GM23338 (cell line): ENCODE results near the gene SMTN. TPM values are rescaled to one million over a fixed set of nuclear protein-coding genes. Genes with fewer than 3 reads are reported as not detected.
A peak's percentile ranks its signal among the peaks of the same experiment; 100 is the strongest.

Experiments used
- ATAC-seq: fragments of 200-7000 bp; cut with Tn5 transposase; 3 replicates; pipeline ENCODE4 v1.9.1; 2020
- DNase-seq: peaks from one replicate; pipeline ENCODE4 v3.0.0-alpha.2; 2015; ENCODE audit warnings: low spot score
- H2AFZ ChIP-seq: fragments of 200-600 bp; sonication (generic); 2 replicates; pipeline ENCODE4 v1.8.0; 2016; ENCODE audit warnings: antibody characterized with exemption, mild to moderate bottlenecking, moderate library complexity
- H3F3A ChIP-seq: fragments of 200-600 bp; sonication (generic); replicated peaks from 2 replicates; pipeline ENCODE4 v1.8.0; 2017; ENCODE audit warnings: antibody characterized with exemption, mixed run types, low read depth
- H3K27ac ChIP-seq: fragments of 200-600 bp; sonication (generic); 2 replicates; pipeline ENCODE4 v1.6.1; 2016; ENCODE audit warnings: low read depth
- H3K27me3 ChIP-seq: fragments of 200-600 bp; sonication (generic); 2 replicates; pipeline ENCODE4 v1.8.0; 2016; ENCODE audit warnings: mild to moderate bottlenecking, mixed run types, moderate library complexity; ENCODE audit not compliant: insufficient read depth
- H3K36me3 ChIP-seq: fragments of 200-600 bp; sonication (generic); 2 replicates; pipeline ENCODE4 v1.8.0; 2016; ENCODE audit warnings: mild to moderate bottlenecking; ENCODE audit not compliant: insufficient read depth
- H3K4me1 ChIP-seq: fragments of 200-600 bp; sonication (generic); 2 replicates; pipeline ENCODE4 v1.8.0; 2016; ENCODE audit warnings: mild to moderate bottlenecking, moderate library complexity; ENCODE audit not compliant: insufficient read depth
- H3K4me2 ChIP-seq: fragments of 200-600 bp; sonication (generic); 2 replicates; pipeline ENCODE4 v1.7.1; 2017; ENCODE audit warnings: mixed run types
- H3K4me3 ChIP-seq: fragments of 200-600 bp; sonication (generic); 2 replicates; pipeline ENCODE4 v1.6.1; 2016; ENCODE audit warnings: mixed run types
- H3K79me2 ChIP-seq: fragments of 200-600 bp; sonication (generic); replicated peaks from 2 replicates; pipeline ENCODE4 v1.8.0; 2017; ENCODE audit warnings: mild to moderate bottlenecking; ENCODE audit not compliant: insufficient read depth
- H3K9me2 ChIP-seq: fragments of 200-600 bp; sonication (generic); 2 replicates; pipeline ENCODE4 v1.8.0; 2017; ENCODE audit not compliant: insufficient read depth
- H4K20me1 ChIP-seq: fragments of 200-600 bp; sonication (generic); replicated peaks from 2 replicates; pipeline ENCODE4 v1.8.0; 2017; ENCODE audit warnings: mild to moderate bottlenecking; ENCODE audit not compliant: insufficient read depth
- H3K27ac Mint-ChIP-seq: 2 replicates; pipeline ENCODE4 v1.8.0; 2020; ENCODE audit warnings: inconsistent platforms, mild to moderate bottlenecking, moderate library complexity, mixed read lengths
- H3K27me3 Mint-ChIP-seq: 3 replicates; pipeline ENCODE4 v1.8.0; 2022; ENCODE audit warnings: low read depth, mild to moderate bottlenecking, moderate library complexity, mixed read lengths, inconsistent platforms; ENCODE audit not compliant: insufficient read depth, poor library complexity
- H3K36me3 Mint-ChIP-seq: 3 replicates; pipeline ENCODE4 v1.8.0; 2021; ENCODE audit warnings: low read depth, mild to moderate bottlenecking, inconsistent platforms, moderate library complexity, mixed read lengths
- H3K4me1 Mint-ChIP-seq: 3 replicates; pipeline ENCODE4 v1.8.0; 2020; ENCODE audit warnings: mild to moderate bottlenecking, inconsistent platforms, mixed read lengths
- H3K4me3 Mint-ChIP-seq: 3 replicates; pipeline ENCODE4 v1.8.0; 2021; ENCODE audit warnings: moderate library complexity, mild to moderate bottlenecking, inconsistent platforms, mixed read lengths
- H3K9me3 Mint-ChIP-seq: 3 replicates; pipeline ENCODE4 v1.8.0; 2020; ENCODE audit warnings: moderate library complexity, mild to moderate bottlenecking, inconsistent platforms, mixed read lengths
- CREB1 ChIP-seq: fragments of 250-450 bp; sonication (Bioruptor Pico); IDR thresholded peaks from 2 replicates; pipeline ENCODE4 v1.5.0; 2020; ENCODE audit warnings: low read depth, mild to moderate bottlenecking, moderate library complexity
- EZH2 ChIP-seq: fragments of 200-600 bp; sonication (generic); IDR thresholded peaks from one replicate; pipeline ENCODE4 v1.8.0; 2017; ENCODE audit warnings: antibody characterized with exemption, mild to moderate bottlenecking, low read depth; ENCODE audit not compliant: unreplicated experiment
- EZH2phosphoT487 ChIP-seq: fragments of 200-600 bp; sonication (generic); IDR thresholded peaks from one replicate; pipeline ENCODE4 v1.8.1; 2018; ENCODE audit warnings: antibody characterized with exemption; ENCODE audit not compliant: unreplicated experiment
- NANOG ChIP-seq: IDR thresholded peaks from 2 replicates; pipeline ENCODE4 v1.6.1; 2016; ENCODE audit warnings: antibody characterized with exemption, borderline replicate concordance
- POLR2AphosphoS5 ChIP-seq: IDR thresholded peaks from 2 replicates; pipeline ENCODE4 v1.6.1; 2016; ENCODE audit warnings: antibody characterized with exemption, low read depth
- REST ChIP-seq: IDR thresholded peaks from one replicate; pipeline ENCODE4 v1.6.1; 2018; ENCODE audit warnings: antibody characterized with exemption; ENCODE audit not compliant: unreplicated experiment
- STAT1 ChIP-seq: IDR thresholded peaks from one replicate; pipeline ENCODE4 v1.6.1; 2016; ENCODE audit warnings: antibody characterized with exemption; ENCODE audit not compliant: unreplicated experiment
- ZNF114 ChIP-seq: fragments of 250-450 bp; sonication (Bioruptor Pico); IDR thresholded peaks from 2 replicates; pipeline ENCODE4 v1.5.0; 2020; ENCODE audit warnings: mild to moderate bottlenecking, moderate library complexity
- ZNF331 ChIP-seq: fragments of 250-450 bp; sonication (Bioruptor Pico); IDR thresholded peaks from 2 replicates; pipeline ENCODE4 v1.5.0; 2020; ENCODE audit warnings: low read depth, mild to moderate bottlenecking, moderate library complexity
- polyA plus RNA-seq: library from polyadenylated mRNA; unstranded; fragments of >200 nt; fragmentation: Nextera tagmentation; extraction: Ambion mirVana; gene quantifications from 2 replicates; pipeline ENCODE4 v1.2.1, GENCODE V29; 2016
- total RNA-seq: library from RNA; depleted of rRNA; stranded (reverse); fragments of >200 nt; shearing (Covaris generic); gene quantifications from 2 replicates; pipeline ENCODE4 v1.2.3, GENCODE V29; 2014
- TF ChIP-seq, protein P1 (sequence below), 2 experiments: fragments of 200-600 bp in 1 of 2; sonication (generic) in 1 of 2; conservative IDR thresholded peaks; 2 replicates each; pipeline versions ENCODE4 v1.5.1 to v1.6.1; 2016 to 2017; ENCODE audit warnings: antibody characterized with exemption in 2 of 2, low read depth in 2 of 2, mild to moderate bottlenecking in 2 of 2, moderate library complexity in 1 of 2
- TF ChIP-seq, protein P2 (sequence below): IDR thresholded peaks from 2 replicates; pipeline ENCODE4 v1.6.1; 2016; ENCODE audit warnings: antibody characterized with exemption

The SMTN gene
- total and polyA plus RNA-seq, 2 experiments from 2014 or later, result 27.4 to 32.2 TPM

GRCh38 chr22:31120642-31121041 lies 39.5 kb downstream of the SMTN start:
- no peak overlapping the region for H3K4me2 ChIP-seq
- H4K20me1 ChIP-seq, result no peaks in the 10 kb centered on the region
- Mint-ChIP-seq H3K27ac (no peak overlapping the region), H3K4me1 (peaks cover 19% of the 10 kb centered on the region), H3K36me3 (no peaks in the 10 kb centered on the region), H3K9me3 (no peaks in the 10 kb centered on the region), H3K27me3 (peaks cover 15% of the 10 kb centered on the region), H3K4me3 (no peak overlapping the region)
- no peaks in the 10 kb centered on the region for H3K79me2 ChIP-seq
- H3K36me3 ChIP-seq, result no peaks in the 10 kb centered on the region
- ATAC-seq (no peak), DNase-seq (no peak)
- H3K4me1 ChIP-seq, result peaks cover 6% of the 10 kb centered on the region; the same call in 1 of the 2 replicates
- H3K27me3 ChIP-seq, result no peaks in the 10 kb centered on the region
- H3K4me3 ChIP-seq, result no peak overlapping the region
- TF ChIP-seq, protein P1, sequence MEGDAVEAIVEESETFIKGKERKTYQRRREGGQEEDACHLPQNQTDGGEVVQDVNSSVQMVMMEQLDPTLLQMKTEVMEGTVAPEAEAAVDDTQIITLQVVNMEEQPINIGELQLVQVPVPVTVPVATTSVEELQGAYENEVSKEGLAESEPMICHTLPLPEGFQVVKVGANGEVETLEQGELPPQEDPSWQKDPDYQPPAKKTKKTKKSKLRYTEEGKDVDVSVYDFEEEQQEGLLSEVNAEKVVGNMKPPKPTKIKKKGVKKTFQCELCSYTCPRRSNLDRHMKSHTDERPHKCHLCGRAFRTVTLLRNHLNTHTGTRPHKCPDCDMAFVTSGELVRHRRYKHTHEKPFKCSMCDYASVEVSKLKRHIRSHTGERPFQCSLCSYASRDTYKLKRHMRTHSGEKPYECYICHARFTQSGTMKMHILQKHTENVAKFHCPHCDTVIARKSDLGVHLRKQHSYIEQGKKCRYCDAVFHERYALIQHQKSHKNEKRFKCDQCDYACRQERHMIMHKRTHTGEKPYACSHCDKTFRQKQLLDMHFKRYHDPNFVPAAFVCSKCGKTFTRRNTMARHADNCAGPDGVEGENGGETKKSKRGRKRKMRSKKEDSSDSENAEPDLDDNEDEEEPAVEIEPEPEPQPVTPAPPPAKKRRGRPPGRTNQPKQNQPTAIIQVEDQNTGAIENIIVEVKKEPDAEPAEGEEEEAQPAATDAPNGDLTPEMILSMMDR (conservative IDR thresholded peaks at IDR 0.05; ENCODE audit: low read depth in 2 of 2), result 0 out of 4 replicates have a peak, but pooled peaks of 1 of the 2 experiments have one; percentile 11
- TF ChIP-seq NANOG, result no peak
- no peak overlapping the region for H3K27ac ChIP-seq
- no peak overlapping the region for H2AFZ ChIP-seq
- H3F3A ChIP-seq, result no peaks in the 10 kb centered on the region
- H3K9me2 ChIP-seq, result no peaks in the 10 kb centered on the region

DNA sequence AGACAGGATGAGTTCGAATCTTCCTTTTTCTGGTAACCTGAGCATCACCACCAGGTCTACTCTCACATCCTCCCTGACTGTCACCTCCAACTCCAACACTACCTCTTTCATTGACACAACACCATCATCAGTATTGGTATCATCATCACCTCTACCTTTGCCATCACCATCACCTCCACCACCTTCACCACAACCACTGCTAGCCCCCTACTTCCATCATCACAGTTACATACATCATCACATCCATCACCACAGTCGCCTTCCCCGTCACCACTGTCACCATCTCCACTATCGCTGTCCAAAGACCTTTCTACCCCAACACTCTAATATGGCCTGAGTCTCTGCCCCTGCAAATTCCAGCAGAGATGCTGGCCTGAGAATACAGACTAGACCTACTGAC lies 40.3 kb downstream of the SMTN start:
- Histone ChIP-seq H4K20me1 (no peaks in the 10 kb centered on the region), H3K4me3 (no peak overlapping the region), H3K79me2 (no peaks in the 10 kb centered on the region), H3K9me2 (no peaks in the 10 kb centered on the region), H3K36me3 (no peaks in the 10 kb centered on the region), H3K4me2 (no peak overlapping the region), H3K4me1 (peaks cover 7% of the 10 kb centered on the region; the same call in 1 of the 2 replicates), H3K27ac (no peak overlapping the region), H2AFZ (no peak overlapping the region), H3K27me3 (no peaks in the 10 kb centered on the region), H3F3A (no peaks in the 10 kb centered on the region)
- Mint-ChIP-seq H3K9me3 (no peaks in the 10 kb centered on the region), H3K4me3 (no peak overlapping the region), H3K36me3 (no peaks in the 10 kb centered on the region), H3K27ac (no peak overlapping the region), H3K4me1 (peaks cover 19% of the 10 kb centered on the region), H3K27me3 (peaks cover 15% of the 10 kb centered on the region)
- no peak for ATAC-seq
- no peak for DNase-seq
- TF ChIP-seq, protein P1 (conservative IDR thresholded peaks at IDR 0.05; ENCODE audit: low read depth in 2 of 2), result no peak
- TF ChIP-seq CREB1 (CRISPR knock-in tag) (no peak), EZH2 (no peak), EZH2phosphoT487 (no peak), REST (no peak), NANOG (no peak), ZNF114 (CRISPR knock-in tag) (no peak), STAT1 (no peak), POLR2AphosphoS5 (no peak), ZNF331 (CRISPR knock-in tag) (no peak)
- TF ChIP-seq, protein P2, sequence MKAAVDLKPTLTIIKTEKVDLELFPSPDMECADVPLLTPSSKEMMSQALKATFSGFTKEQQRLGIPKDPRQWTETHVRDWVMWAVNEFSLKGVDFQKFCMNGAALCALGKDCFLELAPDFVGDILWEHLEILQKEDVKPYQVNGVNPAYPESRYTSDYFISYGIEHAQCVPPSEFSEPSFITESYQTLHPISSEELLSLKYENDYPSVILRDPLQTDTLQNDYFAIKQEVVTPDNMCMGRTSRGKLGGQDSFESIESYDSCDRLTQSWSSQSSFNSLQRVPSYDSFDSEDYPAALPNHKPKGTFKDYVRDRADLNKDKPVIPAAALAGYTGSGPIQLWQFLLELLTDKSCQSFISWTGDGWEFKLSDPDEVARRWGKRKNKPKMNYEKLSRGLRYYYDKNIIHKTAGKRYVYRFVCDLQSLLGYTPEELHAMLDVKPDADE, result no peak
